GM18508 (cell line): ENCODE measurements around the gene IFNK.

ENCODE experiments used
- ATAC-seq: cut with Tn5 transposase; IDR thresholded peaks from one replicate; pipeline ENCODE4 v1.9.1; 2021; ENCODE audit warnings: moderate number of reproducible peaks; ENCODE audit not compliant: insufficient read depth, unreplicated experiment

The IFNK gene

DNA sequence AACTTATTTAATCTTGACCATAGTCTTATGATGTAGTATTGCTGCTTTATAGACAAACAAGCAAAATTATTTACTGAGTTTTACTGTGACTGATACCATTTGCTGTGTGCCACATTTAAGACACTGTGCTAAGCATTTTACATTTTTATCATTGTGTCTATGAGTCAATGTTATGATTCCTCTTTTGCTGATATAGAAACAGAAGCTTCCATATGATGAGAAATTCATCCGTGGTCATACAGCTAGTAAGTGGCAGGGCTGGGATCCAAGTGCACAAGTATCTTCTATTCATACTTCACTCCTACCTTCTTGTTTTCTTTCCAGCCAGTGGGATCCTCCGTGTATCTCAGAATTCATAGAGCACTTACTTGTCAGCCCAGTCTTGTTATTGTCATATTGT, 17.1 kb upstream of the IFNK start:
- no peak for ATAC-seq

GRCh38 chr9:27510780-27511179, 13.3 kb upstream of the IFNK start:
- ATAC-seq: no peak

GRCh38 chr9:27511771-27512170, 12.3 kb upstream of the IFNK start:
- ATAC-seq: no peak

- no peak for ATAC-seq
Observed at GRCh38 chr9:27514551-27514950, 9.5 kb upstream of the IFNK start.

DNA sequence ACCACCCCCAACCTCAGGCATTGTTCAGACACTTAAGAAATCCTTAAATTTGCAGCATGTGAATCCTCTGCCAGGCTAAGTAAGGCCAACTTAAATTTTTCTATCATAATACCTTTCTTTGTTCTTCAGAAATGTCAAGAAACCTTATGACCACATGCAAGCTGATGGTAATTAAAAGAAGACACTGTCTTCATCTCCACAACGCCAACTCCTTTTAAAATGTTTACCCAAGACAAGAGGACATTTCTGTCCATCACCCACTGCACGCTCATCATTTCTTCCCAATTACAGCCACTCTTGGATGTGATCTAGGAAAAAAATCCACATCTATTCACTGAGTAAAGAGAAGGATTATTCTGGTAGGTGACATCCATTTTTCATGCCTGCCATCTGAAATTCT, 6.1 kb upstream of the IFNK start:
- no peak for ATAC-seq

DNA sequence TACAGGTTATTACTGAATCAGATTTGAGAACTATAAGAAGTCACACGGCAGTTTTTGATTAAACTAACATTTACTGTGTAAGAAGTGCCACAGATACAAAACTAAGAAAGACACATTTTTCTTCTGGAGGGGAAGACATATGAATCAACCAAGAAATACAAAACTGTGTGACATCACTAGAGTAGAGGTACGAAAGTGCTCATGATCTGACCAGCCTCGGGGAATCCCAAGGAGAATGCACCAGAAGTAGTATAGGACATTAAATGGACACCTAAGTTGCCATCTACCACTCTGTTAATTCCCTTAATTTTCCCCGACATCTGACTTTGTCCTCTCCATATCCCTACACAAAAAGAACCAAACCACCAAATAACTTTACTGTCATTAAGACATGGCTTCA, 5.3 kb upstream of the IFNK start:
- no peak for ATAC-seq

- ATAC-seq: no peak
Observed at GRCh38 chr9:27519466-27520465, 4.3 kb upstream of the IFNK start.

- ATAC-seq: no peak
Observed at GRCh38 chr9:27520986-27521385, 3.1 kb upstream of the IFNK start.

DNA sequence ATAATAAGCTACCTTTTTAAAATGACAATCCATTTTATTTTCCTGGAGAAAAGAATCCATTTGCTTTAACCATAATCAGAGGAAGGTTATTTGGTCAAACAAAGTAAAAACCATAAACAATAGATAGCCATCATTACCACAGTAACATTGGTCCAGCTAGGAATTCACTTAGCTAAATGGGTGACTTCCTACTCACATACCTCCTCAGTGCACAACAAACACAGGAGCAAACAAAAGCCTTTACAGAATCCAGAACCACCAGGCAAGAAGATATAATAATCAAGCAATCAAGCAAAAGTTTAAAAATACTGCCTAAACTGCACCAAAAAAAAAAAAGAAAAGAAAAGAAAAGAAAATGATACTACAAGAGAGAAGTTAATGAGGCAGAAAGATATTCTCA, 949 bp upstream of the IFNK start:
- ATAC-seq: no peak

DNA sequence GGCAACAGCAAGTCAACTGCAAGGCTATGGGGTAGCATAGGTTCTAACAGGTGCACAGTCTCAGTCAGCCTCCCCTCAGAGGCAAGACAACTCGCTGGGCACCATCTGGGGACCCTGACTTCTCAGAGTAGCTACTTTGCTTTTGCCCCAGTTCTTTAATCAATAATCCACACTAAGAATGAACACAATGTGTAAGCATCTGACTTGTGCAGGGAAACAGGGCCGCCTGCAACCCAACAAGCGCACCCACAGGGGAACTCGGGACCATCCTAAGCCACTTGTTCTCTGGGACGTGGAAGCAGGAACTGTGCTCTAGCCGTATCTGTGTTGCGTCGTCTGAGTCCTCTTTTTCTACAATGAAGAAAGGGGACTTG, 3.6 kb downstream of the IFNK start:
- no peak for ATAC-seq

- ATAC-seq: peak; percentile 45
Observed at GRCh38 chr9:27528076-27528885, 4.2 kb downstream of the IFNK start.

DNA sequence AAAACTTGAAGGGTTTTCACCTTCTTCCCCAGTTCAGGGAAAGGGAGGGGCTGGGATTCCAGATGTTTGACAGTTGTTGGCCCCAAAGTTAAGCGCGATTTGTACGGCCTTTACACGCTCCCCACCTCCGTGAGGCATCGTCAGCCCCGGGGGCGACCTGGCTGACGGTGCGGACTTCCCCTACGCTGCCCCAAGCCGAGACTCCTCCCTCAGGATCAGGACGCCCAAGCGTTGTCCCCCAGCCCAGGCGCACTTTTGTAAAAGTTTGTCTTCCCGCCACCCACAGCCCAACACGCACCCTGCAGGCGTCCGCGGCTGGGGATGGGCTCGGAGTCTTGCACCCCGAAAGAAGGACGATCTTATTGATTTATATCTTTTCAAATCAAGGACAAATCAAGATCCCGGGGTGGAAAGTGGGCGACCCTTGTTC, 4.8 kb downstream of the IFNK start:
- peak; percentile 27 for ATAC-seq

DNA sequence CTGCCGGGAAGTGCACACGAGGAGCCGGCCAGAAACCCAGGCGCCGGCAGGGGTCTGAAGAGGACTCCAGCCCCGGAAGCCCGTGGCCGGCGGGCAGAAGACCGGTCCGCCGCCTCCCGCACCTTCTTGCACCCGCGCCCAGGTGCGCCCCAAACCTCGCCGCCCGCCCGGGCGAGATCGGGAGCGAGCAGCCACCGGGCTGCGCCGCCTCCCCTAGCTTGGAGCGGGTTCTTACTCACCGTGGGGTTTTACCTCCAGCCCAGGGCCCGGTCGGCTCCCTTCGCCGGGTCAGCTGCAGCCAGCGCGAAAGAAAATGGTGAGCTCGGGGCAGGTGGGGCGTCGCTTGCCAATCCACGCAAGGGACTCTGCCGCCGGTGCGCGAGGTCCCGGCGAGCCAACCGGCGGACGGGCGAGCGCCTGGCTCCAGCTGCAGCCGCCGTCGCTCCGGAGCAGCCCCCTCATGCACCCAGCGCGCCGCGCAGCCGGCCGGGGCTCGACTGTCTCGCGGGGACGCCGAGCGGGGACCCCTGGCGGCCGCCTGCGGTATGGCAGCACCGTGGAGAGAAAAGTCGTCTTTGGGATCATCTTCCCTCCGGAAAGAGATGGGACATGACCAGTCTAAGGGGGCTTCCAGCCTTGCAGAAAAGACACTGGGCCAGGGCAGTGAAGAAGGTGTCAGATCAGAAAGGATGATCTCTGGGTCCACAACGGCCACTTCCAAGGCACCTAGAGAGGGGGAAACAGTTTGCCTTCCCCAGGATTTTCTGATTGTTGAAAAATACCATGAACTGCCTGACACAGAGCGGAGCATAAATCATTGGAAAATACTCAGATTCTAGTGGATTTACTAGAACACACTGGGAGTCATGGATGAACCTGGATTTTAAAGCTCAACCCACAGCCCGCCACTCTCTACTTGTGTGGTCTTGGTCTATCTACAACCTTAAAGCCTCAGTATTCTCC, 5.5 kb downstream of the IFNK start, which contains the start of gene MOB3B:
Gene MOB3B, minus strand, starts transcription at position 499 of the 963 bp plus-strand sequence. CDS start 74,264 bp downstream, outside the sequence.
- peak; percentile 33 for ATAC-seq

- no peak for ATAC-seq
Observed at GRCh38 chr9:27530915-27531755, 7.0 kb downstream of the IFNK start.

- ATAC-seq: no peak
Observed at GRCh38 chr9:27532046-27532445, 8.0 kb downstream of the IFNK start.

GRCh38 chr9:27533311-27533710, 9.2 kb downstream of the IFNK start:
- no peak for ATAC-seq

DNA sequence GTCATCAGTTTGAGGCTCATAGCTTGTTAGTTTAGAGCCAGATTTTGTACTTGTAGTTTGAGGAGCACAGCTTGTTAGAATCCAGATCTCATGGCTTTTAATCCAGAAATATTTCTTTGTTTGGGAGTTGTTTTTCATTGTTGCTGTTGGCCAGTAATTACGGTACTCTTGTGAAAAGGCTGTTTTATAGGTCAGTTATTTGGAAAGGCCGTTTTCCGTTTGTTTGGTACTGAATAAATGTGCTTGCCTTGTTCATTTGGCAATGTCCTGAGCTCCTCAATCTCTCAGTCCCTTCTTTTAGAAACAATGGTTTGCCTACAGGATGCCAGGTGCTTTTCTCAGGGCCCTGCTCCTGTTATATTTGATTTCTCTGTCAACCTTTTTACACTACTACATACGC, 10.0 kb downstream of the IFNK start:
- ATAC-seq: no peak

DNA sequence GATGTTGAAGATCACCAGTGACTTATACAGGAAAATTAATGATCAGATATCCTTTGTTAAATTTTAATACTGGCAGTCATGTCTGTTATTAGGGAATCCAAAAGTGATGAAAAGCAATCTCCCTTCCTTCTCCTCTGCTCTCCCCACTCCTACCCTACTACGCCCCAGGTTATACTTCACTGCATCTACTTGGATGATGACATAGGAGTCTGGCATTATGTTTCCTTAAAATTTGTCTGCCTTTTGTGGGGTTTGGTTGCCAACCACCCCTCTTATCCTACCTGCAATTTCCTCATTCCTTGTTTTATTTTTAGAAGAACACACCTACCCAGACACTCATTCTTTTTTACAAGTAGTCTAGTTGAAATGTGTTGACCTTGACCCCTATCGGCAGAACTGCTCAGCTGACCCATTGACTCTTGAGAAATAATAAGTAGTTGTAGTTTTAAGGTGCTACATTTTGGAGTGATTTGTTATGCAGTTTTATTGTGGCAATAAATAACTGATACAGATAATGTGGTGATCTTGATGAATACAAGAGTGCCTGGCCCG, 10.6 kb downstream of the IFNK start:
- no peak for ATAC-seq

GRCh38 chr9:27535701-27536118, 11.6 kb downstream of the IFNK start:
- ATAC-seq: no peak
